D721Med (cell line): ENCODE results near the gene TMEM132A.

Source experiments
- DNase-seq: peaks from one replicate; pipeline ENCODE4 v3.0.0; 2011; ENCODE audit warnings: low spot score; ENCODE audit not compliant: insufficient read length
- FAIRE-seq: peaks from 2 replicates; lab custom pipeline; 2011; peaks lifted over from hg19 to GRCh38; lab: Jason Lieb, UNC
- TF ChIP-seq, protein P1 (sequence below): IDR thresholded peaks from 2 replicates; pipeline ENCODE4 v1.5.1; 2012; ENCODE audit warnings: mild to moderate bottlenecking, control low read depth; ENCODE audit not compliant: insufficient read depth; ENCODE audit errors: missing control alignments

Gene TMEM132A, protein sequence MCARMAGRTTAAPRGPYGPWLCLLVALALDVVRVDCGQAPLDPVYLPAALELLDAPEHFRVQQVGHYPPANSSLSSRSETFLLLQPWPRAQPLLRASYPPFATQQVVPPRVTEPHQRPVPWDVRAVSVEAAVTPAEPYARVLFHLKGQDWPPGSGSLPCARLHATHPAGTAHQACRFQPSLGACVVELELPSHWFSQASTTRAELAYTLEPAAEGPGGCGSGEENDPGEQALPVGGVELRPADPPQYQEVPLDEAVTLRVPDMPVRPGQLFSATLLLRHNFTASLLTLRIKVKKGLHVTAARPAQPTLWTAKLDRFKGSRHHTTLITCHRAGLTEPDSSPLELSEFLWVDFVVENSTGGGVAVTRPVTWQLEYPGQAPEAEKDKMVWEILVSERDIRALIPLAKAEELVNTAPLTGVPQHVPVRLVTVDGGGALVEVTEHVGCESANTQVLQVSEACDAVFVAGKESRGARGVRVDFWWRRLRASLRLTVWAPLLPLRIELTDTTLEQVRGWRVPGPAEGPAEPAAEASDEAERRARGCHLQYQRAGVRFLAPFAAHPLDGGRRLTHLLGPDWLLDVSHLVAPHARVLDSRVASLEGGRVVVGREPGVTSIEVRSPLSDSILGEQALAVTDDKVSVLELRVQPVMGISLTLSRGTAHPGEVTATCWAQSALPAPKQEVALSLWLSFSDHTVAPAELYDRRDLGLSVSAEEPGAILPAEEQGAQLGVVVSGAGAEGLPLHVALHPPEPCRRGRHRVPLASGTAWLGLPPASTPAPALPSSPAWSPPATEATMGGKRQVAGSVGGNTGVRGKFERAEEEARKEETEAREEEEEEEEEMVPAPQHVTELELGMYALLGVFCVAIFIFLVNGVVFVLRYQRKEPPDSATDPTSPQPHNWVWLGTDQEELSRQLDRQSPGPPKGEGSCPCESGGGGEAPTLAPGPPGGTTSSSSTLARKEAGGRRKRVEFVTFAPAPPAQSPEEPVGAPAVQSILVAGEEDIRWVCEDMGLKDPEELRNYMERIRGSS

DNA sequence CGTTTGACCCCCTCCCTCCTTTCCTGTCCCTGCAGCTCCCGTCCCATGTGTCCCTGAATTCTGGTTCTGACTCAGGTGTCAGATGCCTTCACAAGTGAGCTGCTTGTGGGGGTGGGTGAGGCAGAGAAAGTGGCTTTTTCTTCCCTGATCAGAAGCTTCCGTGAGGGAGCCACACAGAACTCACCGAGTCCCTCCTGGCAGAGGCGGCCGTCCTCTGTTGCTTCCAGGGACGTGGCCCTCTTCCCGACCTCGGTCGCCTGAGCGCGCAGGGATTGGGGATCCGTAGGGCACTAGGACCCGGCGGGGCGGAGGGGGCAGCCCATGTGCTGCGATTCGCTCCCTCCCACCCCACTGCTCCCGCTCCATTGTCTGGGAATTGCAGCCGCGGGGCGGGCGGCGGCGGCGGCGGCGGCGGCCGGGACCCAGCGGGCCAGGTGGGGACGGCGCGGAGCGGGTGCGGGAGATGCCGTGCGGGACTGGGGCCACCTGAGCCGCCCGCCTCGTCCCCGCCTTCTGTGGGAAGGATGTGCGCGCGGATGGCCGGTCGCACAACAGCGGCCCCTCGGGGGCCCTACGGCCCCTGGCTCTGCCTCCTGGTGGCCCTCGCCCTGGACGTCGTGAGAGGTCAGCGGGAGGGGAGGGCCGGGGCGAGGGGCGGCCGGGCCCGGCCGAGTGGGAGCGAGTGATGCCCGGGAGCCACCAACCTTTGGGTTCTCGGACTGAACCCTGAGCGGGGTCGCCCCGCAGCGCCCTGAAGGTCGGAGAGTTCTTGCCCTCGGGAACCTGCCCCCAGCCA is at the start of gene TMEM132A:
TSS of gene TMEM132A (plus strand) at position 351 of the 796 bp plus-strand sequence. CDS start at position 525, 174 bp downstream.
- DNase-seq (peak; percentile 97), FAIRE-seq (no peak)
- TF ChIP-seq, protein P1, sequence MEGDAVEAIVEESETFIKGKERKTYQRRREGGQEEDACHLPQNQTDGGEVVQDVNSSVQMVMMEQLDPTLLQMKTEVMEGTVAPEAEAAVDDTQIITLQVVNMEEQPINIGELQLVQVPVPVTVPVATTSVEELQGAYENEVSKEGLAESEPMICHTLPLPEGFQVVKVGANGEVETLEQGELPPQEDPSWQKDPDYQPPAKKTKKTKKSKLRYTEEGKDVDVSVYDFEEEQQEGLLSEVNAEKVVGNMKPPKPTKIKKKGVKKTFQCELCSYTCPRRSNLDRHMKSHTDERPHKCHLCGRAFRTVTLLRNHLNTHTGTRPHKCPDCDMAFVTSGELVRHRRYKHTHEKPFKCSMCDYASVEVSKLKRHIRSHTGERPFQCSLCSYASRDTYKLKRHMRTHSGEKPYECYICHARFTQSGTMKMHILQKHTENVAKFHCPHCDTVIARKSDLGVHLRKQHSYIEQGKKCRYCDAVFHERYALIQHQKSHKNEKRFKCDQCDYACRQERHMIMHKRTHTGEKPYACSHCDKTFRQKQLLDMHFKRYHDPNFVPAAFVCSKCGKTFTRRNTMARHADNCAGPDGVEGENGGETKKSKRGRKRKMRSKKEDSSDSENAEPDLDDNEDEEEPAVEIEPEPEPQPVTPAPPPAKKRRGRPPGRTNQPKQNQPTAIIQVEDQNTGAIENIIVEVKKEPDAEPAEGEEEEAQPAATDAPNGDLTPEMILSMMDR: no peak

DNA sequence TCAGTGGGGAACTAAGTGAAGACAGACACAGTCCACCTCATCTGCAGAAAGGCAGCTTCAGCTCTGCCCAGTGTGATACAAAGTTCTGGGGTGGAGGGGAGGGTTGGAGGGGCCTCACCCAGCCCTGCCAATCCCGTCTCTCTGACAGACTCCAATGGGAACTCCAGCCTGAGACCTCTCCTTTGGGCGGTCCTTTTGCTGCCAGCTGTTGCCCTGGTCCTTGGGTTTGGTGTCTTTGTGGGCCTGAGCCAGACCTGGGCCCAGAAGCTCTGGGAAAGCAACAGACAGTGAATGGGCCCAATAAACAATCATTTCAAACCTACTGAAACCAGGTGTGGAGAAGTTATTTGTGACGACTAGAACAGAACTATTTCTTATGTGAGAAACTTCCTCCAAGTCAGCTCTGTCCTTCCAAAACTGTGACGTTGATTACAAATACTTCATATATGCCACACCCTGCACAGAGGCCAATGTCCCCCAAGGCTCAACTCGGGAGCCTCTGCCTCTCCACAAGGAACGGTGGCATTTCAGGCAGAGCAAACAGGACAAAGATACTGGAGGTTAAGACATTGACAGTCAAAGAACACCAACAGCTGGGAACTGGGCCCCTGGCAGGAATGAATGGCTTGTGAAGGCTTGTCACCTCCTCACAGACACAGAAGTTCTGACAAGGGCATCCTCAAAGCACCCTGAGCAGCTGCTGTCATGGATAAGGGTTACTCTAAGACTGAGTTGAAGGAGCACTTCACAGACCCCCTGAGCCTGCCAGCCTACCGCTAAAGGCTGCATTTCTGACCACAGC is 48.7 kb upstream of the TMEM132A start:
- TF ChIP-seq, protein P1: no peak
- no peak for DNase-seq
- FAIRE-seq: no peak

DNA sequence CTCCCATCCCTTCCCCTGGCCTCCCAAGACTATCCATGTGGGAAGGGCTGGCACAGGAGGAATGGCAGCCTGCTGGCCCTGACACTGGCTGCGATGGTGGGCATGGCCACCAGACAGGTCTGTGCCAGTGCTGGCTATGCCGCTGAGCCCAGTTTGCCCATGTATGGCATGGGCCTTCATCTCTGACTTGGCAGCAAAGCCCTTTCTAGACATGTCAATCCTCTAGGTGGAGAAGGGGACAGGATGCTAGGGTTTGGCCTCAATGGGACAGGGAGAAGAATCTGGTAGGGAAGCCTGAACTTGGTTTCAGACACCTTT is 48.1 kb upstream of the TMEM132A start:
- no peak for FAIRE-seq
- TF ChIP-seq, protein P1: no peak
- DNase-seq: no peak

DNA sequence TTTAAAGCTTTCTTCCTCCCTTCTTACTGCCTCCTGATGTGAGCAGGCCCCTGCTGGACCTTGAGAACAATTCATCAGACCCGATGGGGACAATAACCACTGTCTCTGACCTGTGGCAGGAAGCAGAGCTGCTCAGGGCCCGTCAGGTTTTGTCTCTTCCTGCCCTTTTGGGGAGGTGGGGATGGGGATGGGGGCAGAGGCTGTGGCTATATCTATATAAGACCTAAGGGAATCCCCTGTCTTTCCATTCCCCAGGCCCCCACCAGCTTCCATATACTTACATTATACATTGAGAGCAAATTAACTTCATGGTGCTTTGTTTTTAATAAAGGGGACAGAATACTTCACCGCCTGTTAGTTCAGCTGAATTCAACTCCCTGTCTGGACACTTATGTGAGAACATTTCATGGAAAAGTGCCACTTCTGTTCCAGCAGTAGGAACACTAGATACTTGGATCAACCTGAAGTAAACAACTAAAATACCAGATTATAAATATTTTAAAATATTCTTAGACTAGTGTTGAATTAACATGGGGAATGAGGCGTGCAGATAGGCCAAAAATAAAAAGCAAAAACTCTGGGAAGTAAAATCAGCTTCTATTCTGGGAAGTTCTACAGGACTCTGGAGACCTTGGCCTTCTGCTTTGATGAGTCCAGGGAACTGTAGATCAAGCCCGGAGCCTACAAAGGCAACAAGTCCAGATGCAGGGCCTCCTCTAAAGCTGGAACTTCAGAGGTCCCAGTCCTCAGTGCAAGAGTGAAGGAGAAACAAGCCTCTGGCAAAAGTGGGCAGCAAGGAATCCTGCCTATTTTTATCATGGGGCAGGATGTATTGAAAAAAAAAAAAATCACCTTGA is 45.8 kb upstream of the TMEM132A start:
- FAIRE-seq: no peak
- TF ChIP-seq, protein P1: no peak

DNA sequence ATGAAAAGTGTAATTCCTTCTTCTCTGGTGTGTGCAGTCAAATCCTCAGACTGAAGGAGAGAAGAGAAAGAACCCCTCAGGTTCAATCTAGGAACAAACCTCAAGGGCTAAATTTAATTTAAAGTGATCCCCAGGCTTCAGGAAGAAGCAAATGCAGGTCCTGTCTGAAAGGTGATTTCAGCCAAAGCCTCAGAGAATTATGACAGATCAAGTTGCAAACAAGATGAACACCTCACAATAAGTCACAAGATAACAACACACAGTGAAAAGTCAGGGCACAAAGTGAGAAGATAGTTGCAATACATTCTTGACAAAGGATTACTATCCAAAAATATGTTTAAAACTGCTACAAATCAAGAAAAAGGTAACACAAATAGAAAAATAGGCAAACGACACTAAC is 45.2 kb upstream of the TMEM132A start:
- TF ChIP-seq, protein P1: no peak
- FAIRE-seq (no peak), DNase-seq (no peak)

More for the DNA sequence above, 45.8 kb upstream of the TMEM132A start:
- DNase-seq: no peak
